HG02981 (cell line): ENCODE data around the gene RIPK4.

Experiments used
- ATAC-seq: cut with Tn5 transposase; IDR thresholded peaks from one replicate; pipeline ENCODE4 v1.9.1; 2021; ENCODE audit warnings: mild to moderate bottlenecking, moderate library complexity; ENCODE audit not compliant: unreplicated experiment

Gene RIPK4

GRCh38 chr21:41766883-41767605, at the start of gene RIPK4:
RIPK4 (minus strand) TSS chr21:41767052; CDS start chr21:41767041, 11 bp downstream.
- peak; percentile 55 for ATAC-seq

GRCh38 chr21:41815652-41816582, 49.1 kb upstream of the RIPK4 start:
- no peak for ATAC-seq

GRCh38 chr21:41813226-41813625, 46.4 kb upstream of the RIPK4 start:
- ATAC-seq = no peak

GRCh38 chr21:41812679-41813078, 45.8 kb upstream of the RIPK4 start:
- no peak for ATAC-seq

- ATAC-seq = no peak
These were observed 43.7 kb upstream of the RIPK4 start for GRCh38 chr21:41810597-41810932.

- no peak for ATAC-seq
These were observed 43.2 kb upstream of the RIPK4 start for GRCh38 chr21:41809891-41810596.

- no peak for ATAC-seq
These were observed 42.0 kb upstream of the RIPK4 start for GRCh38 chr21:41808846-41809245.

- ATAC-seq = no peak
These were observed 41.2 kb upstream of the RIPK4 start for GRCh38 chr21:41808094-41808493.

GRCh38 chr21:41806773-41807172, 39.9 kb upstream of the RIPK4 start:
- ATAC-seq = no peak

GRCh38 chr21:41805643-41806042, 38.8 kb upstream of the RIPK4 start:
- no peak for ATAC-seq

- ATAC-seq = no peak
These were observed 38.2 kb upstream of the RIPK4 start for GRCh38 chr21:41805038-41805437.

- ATAC-seq = no peak
These were observed 37.5 kb upstream of the RIPK4 start for GRCh38 chr21:41804381-41804780.

GRCh38 chr21:41803316-41803715, 36.5 kb upstream of the RIPK4 start:
- no peak for ATAC-seq

GRCh38 chr21:41802684-41803083, 35.8 kb upstream of the RIPK4 start:
- no peak for ATAC-seq

- no peak for ATAC-seq
These were observed 35.3 kb upstream of the RIPK4 start for GRCh38 chr21:41802198-41802584.

- no peak for ATAC-seq
These were observed 34.7 kb upstream of the RIPK4 start for GRCh38 chr21:41801321-41802197.

GRCh38 chr21:41800425-41801320, 33.8 kb upstream of the RIPK4 start:
- no peak for ATAC-seq

- no peak for ATAC-seq
These were observed 32.9 kb upstream of the RIPK4 start for GRCh38 chr21:41799763-41800162.

GRCh38 chr21:41798326-41798725, 31.5 kb upstream of the RIPK4 start:
- ATAC-seq = no peak
